ENCODE data around the gene ZNF775. TPM values are rescaled to one million over a fixed set of nuclear protein-coding genes. Genes with fewer than 3 reads are reported as not detected.
"Not testable (repeated sequence)": the region's sequence is repeated elsewhere in the genome, so short reads cannot be mapped to it uniquely, and the experiment has no call there.

Gene ZNF775
- total RNA-seq, 1 donor from 2014 or later, result 8.0 TPM

GRCh38 chr7:150383710-150384397, 4.7 kb downstream of the ZNF775 start:
- DNase-seq (peak; percentile 12), ATAC-seq (ENCODE audit: low read depth) (no peak)
- TF ChIP-seq CTCF (IDR thresholded peaks at IDR 0.05), result no peak
- intact Hi-C loops (cut with micrococcal nuclease), result no loop called here
- H3K27ac Mint-ChIP-seq, result no peak overlapping the region
- CTCF ChIA-PET, result no interaction called here
- H3K4me1 Mint-ChIP-seq, result peaks cover 37% of the 10 kb centered on the region
- H3K36me3 Mint-ChIP-seq (ENCODE audit: low read depth), result no peaks in the 10 kb centered on the region
- H3K27me3 Mint-ChIP-seq, result no peaks in the 10 kb centered on the region
- H3K9me3 Mint-ChIP-seq, result no peaks in the 10 kb centered on the region
- no peak overlapping the region for H3K4me3 Mint-ChIP-seq
- POLR2A ChIA-PET, result interaction anchor here (1.1 to 3.5 kb wide), 3 partner anchors 16 to 23 kb away, joined by 3 to 16 read pairs (median 3); a partner anchor contains a TSS

- Mint-ChIP-seq H3K4me1 (peaks cover 35% of the 10 kb centered on the region), H3K27ac (no peak overlapping the region), H3K4me3 (no peak overlapping the region), H3K9me3 (no peaks in the 10 kb centered on the region), H3K27me3 (no peaks in the 10 kb centered on the region), H3K36me3 (ENCODE audit: low read depth) (no peaks in the 10 kb centered on the region)
- peak; percentile 13 for DNase-seq
- CTCF ChIA-PET, result no interaction called here
- ATAC-seq (ENCODE audit: low read depth), result no peak
- POLR2A ChIA-PET, result interaction anchor here (1.1 to 3.5 kb wide), 4 partner anchors 15 to 22 kb away, joined by 3 to 16 read pairs (median 4); a partner anchor contains a TSS
- intact Hi-C loops (cut with micrococcal nuclease), result no loop called here
- TF ChIP-seq CTCF (IDR thresholded peaks at IDR 0.05), result no peak
Measured at GRCh38 chr7:150384406-150385301, 5.5 kb downstream of the ZNF775 start.

- ATAC-seq (ENCODE audit: low read depth) (no peak), DNase-seq (no peak)
- H3K4me3 Mint-ChIP-seq, result no peak overlapping the region
- intact Hi-C loops (cut with micrococcal nuclease), result no loop called here
- H3K27me3 Mint-ChIP-seq, result no peaks in the 10 kb centered on the region
- no peaks in the 10 kb centered on the region for H3K36me3 Mint-ChIP-seq (ENCODE audit: low read depth)
- no peaks in the 10 kb centered on the region for H3K9me3 Mint-ChIP-seq
- ChIA-PET CTCF (interaction anchor here (1.0 kb wide), 1 partner anchor 22 kb away, joined by 3 read pairs; no protein-coding TSS in a partner anchor), POLR2A (interaction anchor here (1.1 to 3.5 kb wide), 3 partner anchors 16 to 21 kb away, joined by 3 to 16 read pairs (median 4); a partner anchor contains a TSS)
- H3K27ac Mint-ChIP-seq, result no peak overlapping the region
- H3K4me1 Mint-ChIP-seq, result peaks cover 29% of the 10 kb centered on the region
- TF ChIP-seq CTCF (IDR thresholded peaks at IDR 0.05), result no peak
Measured at GRCh38 chr7:150385302-150385723, 6.2 kb downstream of the ZNF775 start.

- H3K27me3 Mint-ChIP-seq; H3K4me3 Mint-ChIP-seq; DNase-seq; intact Hi-C loops (cut with micrococcal nuclease); H3K27ac Mint-ChIP-seq; H3K36me3 Mint-ChIP-seq (ENCODE audit: low read depth); H3K9me3 Mint-ChIP-seq; ATAC-seq (ENCODE audit: low read depth): not testable (repeated sequence)
- POLR2A ChIA-PET, result interaction anchor here (1.4 kb wide), 1 partner anchor 16 kb away, joined by 4 read pairs; no protein-coding TSS in a partner anchor
- H3K4me1 Mint-ChIP-seq, result peaks cover 23% of the 10 kb centered on the region
- CTCF ChIA-PET, result interaction anchor here (0.7 to 1.0 kb wide), 2 partner anchors 18 to 21 kb away, joined by 3 read pairs; no protein-coding TSS in a partner anchor
Measured at GRCh38 chr7:150385884-150386283, 6.8 kb downstream of the ZNF775 start.

- no peak for ATAC-seq (ENCODE audit: low read depth)
- Mint-ChIP-seq H3K9me3 (no peaks in the 10 kb centered on the region), H3K4me1 (peaks cover 2% of the 10 kb centered on the region), H3K36me3 (ENCODE audit: low read depth) (peaks cover 4% of the 10 kb centered on the region), H3K27me3 (no peaks in the 10 kb centered on the region), H3K27ac (no peak overlapping the region), H3K4me3 (no peak overlapping the region)
- POLR2A ChIA-PET, result interaction anchor here (1.4 kb wide), 1 partner anchor 16 kb away, joined by 4 read pairs; no protein-coding TSS in a partner anchor
- CTCF ChIA-PET, result interaction anchor here (1.7 kb wide), 1 partner anchor 33 kb away, joined by 5 read pairs; no protein-coding TSS in a partner anchor
- no peak for DNase-seq
- intact Hi-C loops (cut with micrococcal nuclease), result no loop called here
- no peak for TF ChIP-seq CTCF (IDR thresholded peaks at IDR 0.05)
Measured at GRCh38 chr7:150388306-150388705, 9.2 kb downstream of the ZNF775 start.

All from activated B cell treated with CpG ODN at 0.5 μM for 24 hours (primary cell).